Measurements from ENCODE around the gene CEACAM19. TPM values are rescaled to one million over a fixed set of nuclear protein-coding genes. Genes with fewer than 3 reads are reported as not detected.

Gene CEACAM19
- total and polyA plus RNA-seq, 8 donors: 0.58 to 17.0 (median 2.8) TPM

- H3K36me3 ChIP-seq: no peaks in the 10 kb centered on the region
- no peak for DNase-seq
- WGBS, 5 donors: 68 to 82% (median 76%) methylated on average over 12 to 14 of the region's 14 CpGs
- no peaks in the 10 kb centered on the region for H3K27me3 ChIP-seq
- H3K9me3 ChIP-seq: peaks cover 0 to 9% (median 8%) of the 10 kb centered on the region in 4 donors
- no peaks in the 10 kb centered on the region for H3K4me1 ChIP-seq
- no peak overlapping the region for H3K4me3 ChIP-seq
- intact Hi-C loops (cut with DNase I; ENCODE audit: low total_unique reads): loop anchor here (10.0 kb wide), 1 partner anchor 124 kb away; no protein-coding TSS in a partner anchor
- no peak for TF ChIP-seq POLR2A (IDR thresholded peaks at IDR 0.05)
- no peak for TF ChIP-seq EP300 (IDR thresholded peaks at IDR 0.05)
- H3K27ac ChIP-seq: no peak overlapping the region
These were observed 39.2 kb downstream of the CEACAM19 start for GRCh38 chr19:44710483-44710882.

GRCh38 chr19:44712864-44713515, 41.7 kb downstream of the CEACAM19 start:
- no peak overlapping the region for H3K4me3 ChIP-seq
- no peaks in the 10 kb centered on the region for H3K36me3 ChIP-seq
- H3K27ac ChIP-seq: no peak overlapping the region
- intact Hi-C loops (cut with DNase I; ENCODE audit: low total_unique reads): loop anchor here (10.0 kb wide), 1 partner anchor 122 kb away; no protein-coding TSS in a partner anchor
- TF ChIP-seq EP300 (IDR thresholded peaks at IDR 0.05): no peak
- no peak for TF ChIP-seq POLR2A (IDR thresholded peaks at IDR 0.05)
- TF ChIP-seq, protein P1, sequence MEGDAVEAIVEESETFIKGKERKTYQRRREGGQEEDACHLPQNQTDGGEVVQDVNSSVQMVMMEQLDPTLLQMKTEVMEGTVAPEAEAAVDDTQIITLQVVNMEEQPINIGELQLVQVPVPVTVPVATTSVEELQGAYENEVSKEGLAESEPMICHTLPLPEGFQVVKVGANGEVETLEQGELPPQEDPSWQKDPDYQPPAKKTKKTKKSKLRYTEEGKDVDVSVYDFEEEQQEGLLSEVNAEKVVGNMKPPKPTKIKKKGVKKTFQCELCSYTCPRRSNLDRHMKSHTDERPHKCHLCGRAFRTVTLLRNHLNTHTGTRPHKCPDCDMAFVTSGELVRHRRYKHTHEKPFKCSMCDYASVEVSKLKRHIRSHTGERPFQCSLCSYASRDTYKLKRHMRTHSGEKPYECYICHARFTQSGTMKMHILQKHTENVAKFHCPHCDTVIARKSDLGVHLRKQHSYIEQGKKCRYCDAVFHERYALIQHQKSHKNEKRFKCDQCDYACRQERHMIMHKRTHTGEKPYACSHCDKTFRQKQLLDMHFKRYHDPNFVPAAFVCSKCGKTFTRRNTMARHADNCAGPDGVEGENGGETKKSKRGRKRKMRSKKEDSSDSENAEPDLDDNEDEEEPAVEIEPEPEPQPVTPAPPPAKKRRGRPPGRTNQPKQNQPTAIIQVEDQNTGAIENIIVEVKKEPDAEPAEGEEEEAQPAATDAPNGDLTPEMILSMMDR (IDR thresholded peaks at IDR 0.05): no peak
- no peak for TF ChIP-seq POLR2AphosphoS5 (IDR thresholded peaks at IDR 0.05)
- DNase-seq: no peak
- 50 to 63% (median 58%) methylated on average over 4 of the region's 4 CpGs for WGBS, 5 donors
- no peaks in the 10 kb centered on the region for H3K27me3 ChIP-seq
- peaks cover under 1 to 14% (median 7%) of the 10 kb centered on the region in 4 donors for H3K4me1 ChIP-seq
- H3K9me3 ChIP-seq: peaks cover 0 to 12% (median 8%) of the 10 kb centered on the region in 4 donors

- Histone ChIP-seq H3K27me3 (no peaks in the 10 kb centered on the region), H3K27ac (no peak overlapping the region), H3K9me3 (peaks cover 0 to 12% (median 8%) of the 10 kb centered on the region in 4 donors), H3K36me3 (no peaks in the 10 kb centered on the region), H3K4me1 (peaks cover 16 to 29% (median 22%) of the 10 kb centered on the region in 4 donors), H3K4me3 (no peak overlapping the region)
- intact Hi-C loops (cut with DNase I; ENCODE audit: low total_unique reads): loop anchor here (10.0 kb wide), 1 partner anchor 120 kb away; no protein-coding TSS in a partner anchor
- WGBS, 5 donors: 46 to 66% (median 50%) methylated on average over 2 of the region's 2 CpGs
- TF ChIP-seq POLR2AphosphoS5 (IDR thresholded peaks at IDR 0.05) (no peak), POLR2A (IDR thresholded peaks at IDR 0.05) (no peak), EP300 (IDR thresholded peaks at IDR 0.05) (no peak)
- TF ChIP-seq, protein P1 (IDR thresholded peaks at IDR 0.05): no peak
- DNase-seq: no peak
These were observed 43.4 kb downstream of the CEACAM19 start for GRCh38 chr19:44714597-44715169.

DNA sequence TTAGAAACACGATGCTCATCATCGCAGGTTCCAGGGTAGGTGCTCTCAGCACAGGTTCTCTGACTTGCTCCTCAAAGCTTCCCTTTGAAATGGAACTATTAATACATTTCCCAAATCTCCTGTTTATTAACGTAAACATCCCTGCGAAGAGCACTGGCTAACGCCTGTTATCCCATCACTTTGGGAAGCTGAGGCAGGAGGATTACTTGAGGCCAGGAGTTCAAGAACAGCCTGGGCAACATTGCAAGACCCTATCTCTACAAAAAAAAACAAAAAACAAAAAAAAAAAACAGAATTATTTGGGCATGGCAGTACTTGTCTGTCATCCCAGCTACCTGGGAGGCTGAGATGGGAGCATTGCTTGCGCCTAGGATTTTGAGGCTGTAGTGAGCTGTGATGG, 46.3 kb downstream of the CEACAM19 start:
- no peaks in the 10 kb centered on the region for H3K27me3 ChIP-seq
- DNase-seq: no peak
- peak overlapping the region in 4 of 5 donors; percentile 82 to 86 (median 84) for H3K27ac ChIP-seq
- intact Hi-C loops (cut with DNase I; ENCODE audit: low total_unique reads): loop anchor here (10.0 kb wide), 1 partner anchor 117 kb away; no protein-coding TSS in a partner anchor
- WGBS, 5 donors: 82 to 90% (median 85%) methylated on average over 6 of the region's 6 CpGs
- H3K4me1 ChIP-seq: peaks cover 16 to 39% (median 24%) of the 10 kb centered on the region in 4 donors
- no peak overlapping the region for H3K4me3 ChIP-seq
- H3K36me3 ChIP-seq: no peaks in the 10 kb centered on the region
- H3K9me3 ChIP-seq: peaks cover 0 to 12% (median 8%) of the 10 kb centered on the region in 4 donors
- TF ChIP-seq POLR2A (IDR thresholded peaks at IDR 0.05) (no peak), EP300 (IDR thresholded peaks at IDR 0.05) (no peak), POLR2AphosphoS5 (IDR thresholded peaks at IDR 0.05) (no peak)
- TF ChIP-seq, protein P1 (IDR thresholded peaks at IDR 0.05): no peak
